GM15510 (cell line): ENCODE results near the gene UQCC3.

Experiments
- POLR2A ChIP-seq: IDR thresholded peaks from 3 replicates; pipeline ENCODE4 v1.6.1; 2011; ENCODE audit warnings: borderline replicate concordance; ENCODE audit not compliant: insufficient read length; ENCODE audit errors: extremely low read depth

The UQCC3 gene

DNA sequence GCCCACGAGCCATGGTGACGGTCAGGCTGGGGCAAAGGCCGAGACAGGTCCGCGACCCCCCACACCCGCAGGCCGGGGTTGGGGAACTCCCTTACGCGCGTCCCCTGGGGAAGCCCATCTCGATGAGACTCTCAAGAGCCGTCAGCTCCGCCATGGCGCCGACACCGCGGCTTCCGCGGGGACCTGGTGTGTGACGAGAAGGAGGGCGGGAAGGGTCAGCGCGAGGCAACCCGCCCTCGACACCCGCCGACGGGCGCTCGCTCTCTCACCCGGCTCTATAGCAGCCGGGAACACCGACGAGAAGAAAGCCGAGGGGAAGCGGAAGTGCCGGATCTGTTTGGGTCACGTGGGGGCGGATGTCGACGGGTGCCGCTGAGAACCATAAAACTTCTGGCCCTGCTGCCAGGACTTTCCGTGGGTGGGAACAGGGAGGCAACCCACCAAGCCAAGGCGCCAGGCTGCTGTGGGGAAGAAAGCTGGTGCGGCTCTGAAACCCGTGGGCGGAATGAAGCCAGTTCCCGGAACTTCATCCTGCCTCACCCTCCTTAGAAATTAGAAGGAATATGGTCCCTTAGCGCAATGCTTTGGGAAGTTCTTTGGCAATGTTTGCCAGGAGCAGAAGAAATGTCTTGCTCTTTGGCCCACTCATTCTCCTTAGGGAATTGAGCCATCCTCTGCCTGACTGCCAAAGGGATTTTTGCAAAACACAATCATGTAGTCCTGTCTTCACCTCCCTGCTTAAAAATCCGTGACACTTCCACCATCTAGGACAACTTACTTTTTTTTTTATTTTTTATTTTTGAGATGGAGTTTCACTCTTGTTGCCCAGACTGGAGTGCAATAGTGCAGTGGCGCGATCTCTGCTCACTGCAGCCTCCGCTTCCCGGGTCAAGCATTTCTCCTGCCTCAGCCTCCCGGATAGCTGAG lies 7.6 kb downstream of the UQCC3 start, which contains the start of gene UBXN1:
UBXN1 (minus strand) TSS at position 304 of the 927 bp plus-strand sequence; CDS start at position 154, 150 bp downstream.
- TF ChIP-seq POLR2A, result peak; percentile 86

DNA sequence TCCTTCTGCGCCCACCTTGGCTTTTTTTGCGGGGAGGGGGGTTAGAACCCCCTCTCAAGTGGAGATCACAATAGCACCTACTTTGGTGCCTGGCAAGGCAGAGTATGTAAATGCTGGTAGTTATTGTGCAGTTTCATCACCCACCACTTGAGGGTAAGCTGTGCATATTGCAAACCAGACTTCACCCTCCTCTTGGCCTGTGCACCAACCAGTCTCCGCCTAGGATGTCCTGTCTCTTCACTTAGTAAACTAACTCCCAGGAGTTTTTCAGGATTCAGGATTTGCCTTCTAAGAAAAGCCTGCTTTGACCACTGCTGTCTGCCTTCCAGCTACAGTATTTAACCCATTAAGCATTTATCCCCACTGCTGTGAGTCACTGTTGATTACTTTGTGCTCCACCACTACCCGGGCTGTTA lies 9.4 kb downstream of the UQCC3 start:
- TF ChIP-seq POLR2A, result no peak

DNA sequence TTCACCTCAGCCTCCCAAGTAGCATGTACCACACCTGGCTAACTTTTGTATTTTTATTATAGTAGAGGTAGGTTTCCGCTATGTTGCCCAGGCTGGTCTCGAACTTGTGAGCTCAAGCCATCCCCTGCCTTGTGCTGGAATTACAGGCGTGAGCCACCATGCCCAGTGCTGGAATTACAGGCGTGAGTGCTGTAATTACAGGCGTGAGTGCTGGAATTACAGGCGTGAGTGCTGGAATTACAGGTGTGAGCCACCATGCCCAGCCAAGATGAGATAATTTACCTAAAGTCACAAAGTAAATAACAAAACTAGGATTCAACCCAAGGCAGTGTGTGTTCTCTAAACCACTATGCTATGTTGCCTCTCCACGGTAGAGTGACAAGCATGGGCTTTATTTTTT lies 11.0 kb downstream of the UQCC3 start:
- no peak for TF ChIP-seq POLR2A

DNA sequence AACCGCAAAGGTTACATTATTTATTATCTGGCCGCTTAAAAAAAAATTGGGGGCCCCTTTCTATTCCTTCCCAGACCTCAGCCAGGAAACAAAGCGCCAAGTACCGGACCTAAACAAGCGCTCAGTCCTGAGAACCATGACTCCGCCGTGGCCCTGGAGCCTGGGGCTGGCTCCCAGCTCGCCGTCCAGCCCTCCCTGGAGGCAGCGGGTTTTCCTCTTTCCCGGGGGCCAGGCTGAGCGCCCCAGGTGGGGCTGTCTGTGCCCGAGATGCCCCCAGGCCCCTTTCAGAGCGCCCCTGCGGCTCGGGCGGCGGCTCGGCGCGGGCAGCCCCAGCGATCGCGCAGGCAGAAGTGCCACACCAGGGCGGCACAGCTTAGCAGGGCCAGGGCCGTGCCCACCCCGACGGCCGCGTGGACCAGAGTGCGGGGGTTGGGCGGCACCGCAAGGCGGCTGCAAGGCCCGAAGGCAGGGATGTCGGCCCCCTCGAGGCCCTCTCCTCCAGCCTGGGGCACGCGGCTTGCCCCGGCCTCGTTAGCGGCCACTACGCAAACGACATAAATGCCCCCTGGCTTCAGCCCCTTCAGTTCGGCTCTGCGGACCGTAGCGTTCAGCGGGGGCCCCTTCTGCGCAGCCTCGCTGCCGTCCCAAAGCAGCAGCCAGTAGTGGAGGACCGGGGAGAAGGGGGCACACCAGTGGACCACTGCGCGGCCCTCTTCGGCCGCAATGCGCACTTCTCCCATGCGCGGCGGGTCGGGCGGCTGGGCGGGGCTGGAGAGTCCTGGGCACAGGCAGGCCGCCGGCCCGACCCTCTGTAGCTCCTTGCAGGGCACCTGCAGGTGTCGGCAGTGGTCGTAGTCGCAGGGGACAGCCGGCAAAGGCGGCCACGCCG lies 16.3 kb downstream of the UQCC3 start:
- no peak for TF ChIP-seq POLR2A

DNA sequence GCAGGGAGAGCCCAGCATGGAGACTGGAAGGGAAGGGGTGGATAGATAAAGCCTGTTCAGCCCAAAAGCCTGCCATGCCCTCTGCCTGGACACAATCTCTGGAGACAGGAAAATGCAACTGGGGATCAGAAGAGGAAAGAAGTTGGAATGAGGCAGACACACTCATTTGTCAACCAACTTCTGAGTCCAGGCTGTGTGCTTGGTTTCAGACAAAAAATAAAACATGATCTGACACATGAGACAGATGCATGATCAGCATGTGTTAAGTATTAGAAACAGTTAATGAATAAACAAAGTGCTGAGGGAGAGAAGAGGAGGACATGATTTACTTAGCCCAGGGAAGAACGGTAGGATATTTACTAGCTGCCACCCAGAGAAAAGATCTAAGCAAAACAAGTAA lies 17.0 kb downstream of the UQCC3 start:
- TF ChIP-seq POLR2A, result no peak

DNA sequence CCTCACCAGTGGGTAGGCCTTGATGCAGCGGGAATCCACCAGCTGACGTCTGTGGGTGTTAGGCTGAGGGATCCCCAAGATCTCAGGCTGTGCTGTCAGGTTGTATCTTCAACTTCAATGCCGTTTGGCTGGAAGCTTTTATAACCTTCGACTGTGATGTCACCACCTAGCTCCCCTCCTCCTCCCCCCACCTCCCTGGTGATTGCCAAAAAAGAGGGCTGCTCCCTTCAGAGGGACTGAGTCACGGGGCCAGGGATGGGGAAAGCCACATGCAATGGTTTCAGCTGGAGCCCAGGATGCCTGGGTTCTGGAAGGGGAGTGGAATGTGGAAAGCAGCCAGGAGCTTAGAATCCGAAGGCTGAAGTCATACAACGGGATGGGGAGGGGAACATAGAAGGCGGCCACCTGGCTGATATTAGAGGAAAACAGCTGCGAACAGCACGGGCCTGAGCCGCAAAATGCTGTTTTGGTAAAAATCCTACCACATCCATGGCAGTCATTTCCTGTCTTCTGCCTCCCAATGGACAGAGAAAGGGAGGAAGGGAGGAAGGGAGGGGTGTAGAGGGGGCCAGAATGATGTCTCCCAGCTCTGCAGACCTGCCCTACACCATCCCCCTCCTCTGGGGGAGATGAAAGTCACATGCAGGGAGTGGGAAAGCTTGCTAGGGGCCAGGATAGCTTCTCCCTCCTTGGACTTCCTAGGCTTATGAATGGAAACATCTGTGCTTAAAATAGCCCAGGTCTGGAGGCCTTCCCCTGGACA lies 18.1 kb downstream of the UQCC3 start, which contains the start of gene LRRN4CL:
LRRN4CL (minus strand) TSS at position 110 of the 763 bp plus-strand sequence. CDS start 1,022 bp downstream, outside the sequence.
- TF ChIP-seq POLR2A, result no peak

DNA sequence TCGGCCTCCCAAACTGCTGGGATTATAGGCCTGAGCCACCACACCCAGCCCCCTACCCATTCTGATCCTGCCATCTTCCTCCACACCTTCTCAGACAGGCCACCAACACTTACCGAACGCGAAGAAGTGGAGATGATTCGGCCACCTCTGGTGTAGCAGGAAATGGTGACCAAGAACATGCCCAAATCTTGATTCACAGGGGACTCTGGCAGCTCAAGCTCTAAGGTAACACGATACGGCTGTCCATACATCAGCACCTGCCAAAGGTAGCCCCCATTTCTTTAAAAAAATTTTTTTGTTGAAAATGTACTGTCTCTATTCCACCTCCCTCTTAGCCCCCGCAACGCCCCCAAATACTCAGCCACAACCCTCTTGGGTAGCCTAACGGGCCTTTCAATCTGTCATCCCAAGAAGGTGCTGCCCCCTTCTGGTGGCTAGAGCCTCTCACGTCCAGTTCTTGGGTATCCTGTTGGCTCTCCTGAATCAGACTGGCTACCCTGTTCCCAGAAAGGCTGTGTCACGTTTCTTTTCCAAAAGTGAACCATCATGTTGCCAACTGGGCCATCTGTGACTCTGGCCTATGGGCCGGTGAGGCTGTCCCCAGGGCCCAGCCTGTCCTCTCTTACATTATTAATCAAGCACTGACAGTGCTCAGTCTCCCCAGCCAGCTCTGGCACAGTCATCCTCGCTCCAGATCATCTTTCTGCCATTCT lies 23.1 kb downstream of the UQCC3 start:
- no peak for TF ChIP-seq POLR2A

GRCh38 chr11:62702246-62702645 lies 30.8 kb downstream of the UQCC3 start:
- no peak for TF ChIP-seq POLR2A

GRCh38 chr11:62705413-62705812 lies 33.9 kb downstream of the UQCC3 start:
- no peak for TF ChIP-seq POLR2A

DNA sequence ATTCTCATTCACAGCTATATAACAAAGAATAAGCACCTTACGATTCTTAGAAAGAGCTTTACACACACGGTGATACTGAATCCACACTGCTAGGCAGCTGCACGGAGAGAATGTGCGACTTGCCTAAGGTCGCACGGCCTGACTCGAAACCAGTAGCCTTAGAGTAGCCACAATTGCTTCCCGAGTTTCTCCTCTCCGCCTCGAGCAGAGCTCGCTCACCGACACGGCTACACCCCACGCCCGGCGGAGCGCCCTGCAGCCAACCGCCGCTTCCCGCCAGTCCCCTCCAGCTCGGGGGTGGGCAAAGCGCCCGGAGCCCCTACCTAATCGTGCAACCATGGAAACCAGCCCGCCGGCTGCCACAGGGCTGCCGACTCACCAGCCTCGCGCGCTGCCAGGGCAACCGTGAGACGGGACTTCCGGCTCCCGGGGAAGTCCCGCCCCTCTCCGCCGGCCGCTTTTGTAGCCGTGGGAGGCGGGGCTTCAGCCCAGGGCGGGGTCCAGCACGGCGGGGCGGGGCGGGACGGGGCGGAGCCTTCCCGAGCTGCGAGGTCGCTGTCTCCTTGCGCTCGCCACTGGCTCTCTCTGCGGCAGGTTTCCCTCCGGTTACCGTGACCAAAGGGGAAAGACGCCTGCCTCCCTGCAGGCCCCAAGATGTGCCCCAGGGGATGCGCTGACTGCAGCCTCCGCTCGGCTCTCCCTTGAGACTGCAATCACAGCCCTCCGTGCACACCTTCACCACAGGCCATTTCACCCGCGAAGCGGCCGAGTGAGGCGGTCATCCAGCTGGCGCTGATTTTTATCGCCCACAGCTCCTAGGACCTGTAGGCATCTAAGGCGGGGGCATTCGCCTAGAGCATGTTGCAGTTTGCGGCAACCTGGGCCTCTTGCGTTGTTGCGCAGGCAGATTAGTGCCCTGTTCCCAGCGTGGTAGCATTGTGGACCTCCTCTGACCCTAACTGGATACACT lies 34.7 kb downstream of the UQCC3 start:
- TF ChIP-seq POLR2A, result peak; percentile 60

GRCh38 chr11:62706850-62707247 lies 35.4 kb downstream of the UQCC3 start:
- TF ChIP-seq POLR2A, result no peak

GRCh38 chr11:62707277-62707861 lies 35.9 kb downstream of the UQCC3 start, which contains the start of the genes BSCL2 and GNG3:
TSS of gene BSCL2 (minus strand) at chr11:62707424. CDS start at chr11:62707195, 229 bp downstream.
TSS of gene GNG3 (plus strand) at chr11:62707676. CDS start at chr11:62708296, 620 bp downstream.
- TF ChIP-seq POLR2A, result no peak
